NCI-H82 treated with DMSO at 0.1 percent for 48 hours (cell line): ENCODE measurements around the gene GOLGA3.
"Not testable (repeated sequence)": the region's sequence is repeated elsewhere in the genome, so short reads cannot be mapped to it uniquely, and the experiment has no call there.

Source experiments
- DNase-seq: peaks from one replicate; lab custom pipeline; 2025; ENCODE audit not compliant: unreplicated experiment; lab: John Stamatoyannopoulos, UW

GOLGA3 gene, protein sequence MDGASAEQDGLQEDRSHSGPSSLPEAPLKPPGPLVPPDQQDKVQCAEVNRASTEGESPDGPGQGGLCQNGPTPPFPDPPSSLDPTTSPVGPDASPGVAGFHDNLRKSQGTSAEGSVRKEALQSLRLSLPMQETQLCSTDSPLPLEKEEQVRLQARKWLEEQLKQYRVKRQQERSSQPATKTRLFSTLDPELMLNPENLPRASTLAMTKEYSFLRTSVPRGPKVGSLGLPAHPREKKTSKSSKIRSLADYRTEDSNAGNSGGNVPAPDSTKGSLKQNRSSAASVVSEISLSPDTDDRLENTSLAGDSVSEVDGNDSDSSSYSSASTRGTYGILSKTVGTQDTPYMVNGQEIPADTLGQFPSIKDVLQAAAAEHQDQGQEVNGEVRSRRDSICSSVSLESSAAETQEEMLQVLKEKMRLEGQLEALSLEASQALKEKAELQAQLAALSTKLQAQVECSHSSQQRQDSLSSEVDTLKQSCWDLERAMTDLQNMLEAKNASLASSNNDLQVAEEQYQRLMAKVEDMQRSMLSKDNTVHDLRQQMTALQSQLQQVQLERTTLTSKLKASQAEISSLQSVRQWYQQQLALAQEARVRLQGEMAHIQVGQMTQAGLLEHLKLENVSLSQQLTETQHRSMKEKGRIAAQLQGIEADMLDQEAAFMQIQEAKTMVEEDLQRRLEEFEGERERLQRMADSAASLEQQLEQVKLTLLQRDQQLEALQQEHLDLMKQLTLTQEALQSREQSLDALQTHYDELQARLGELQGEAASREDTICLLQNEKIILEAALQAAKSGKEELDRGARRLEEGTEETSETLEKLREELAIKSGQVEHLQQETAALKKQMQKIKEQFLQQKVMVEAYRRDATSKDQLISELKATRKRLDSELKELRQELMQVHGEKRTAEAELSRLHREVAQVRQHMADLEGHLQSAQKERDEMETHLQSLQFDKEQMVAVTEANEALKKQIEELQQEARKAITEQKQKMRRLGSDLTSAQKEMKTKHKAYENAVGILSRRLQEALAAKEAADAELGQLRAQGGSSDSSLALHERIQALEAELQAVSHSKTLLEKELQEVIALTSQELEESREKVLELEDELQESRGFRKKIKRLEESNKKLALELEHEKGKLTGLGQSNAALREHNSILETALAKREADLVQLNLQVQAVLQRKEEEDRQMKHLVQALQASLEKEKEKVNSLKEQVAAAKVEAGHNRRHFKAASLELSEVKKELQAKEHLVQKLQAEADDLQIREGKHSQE (N-terminal part only)

DNA sequence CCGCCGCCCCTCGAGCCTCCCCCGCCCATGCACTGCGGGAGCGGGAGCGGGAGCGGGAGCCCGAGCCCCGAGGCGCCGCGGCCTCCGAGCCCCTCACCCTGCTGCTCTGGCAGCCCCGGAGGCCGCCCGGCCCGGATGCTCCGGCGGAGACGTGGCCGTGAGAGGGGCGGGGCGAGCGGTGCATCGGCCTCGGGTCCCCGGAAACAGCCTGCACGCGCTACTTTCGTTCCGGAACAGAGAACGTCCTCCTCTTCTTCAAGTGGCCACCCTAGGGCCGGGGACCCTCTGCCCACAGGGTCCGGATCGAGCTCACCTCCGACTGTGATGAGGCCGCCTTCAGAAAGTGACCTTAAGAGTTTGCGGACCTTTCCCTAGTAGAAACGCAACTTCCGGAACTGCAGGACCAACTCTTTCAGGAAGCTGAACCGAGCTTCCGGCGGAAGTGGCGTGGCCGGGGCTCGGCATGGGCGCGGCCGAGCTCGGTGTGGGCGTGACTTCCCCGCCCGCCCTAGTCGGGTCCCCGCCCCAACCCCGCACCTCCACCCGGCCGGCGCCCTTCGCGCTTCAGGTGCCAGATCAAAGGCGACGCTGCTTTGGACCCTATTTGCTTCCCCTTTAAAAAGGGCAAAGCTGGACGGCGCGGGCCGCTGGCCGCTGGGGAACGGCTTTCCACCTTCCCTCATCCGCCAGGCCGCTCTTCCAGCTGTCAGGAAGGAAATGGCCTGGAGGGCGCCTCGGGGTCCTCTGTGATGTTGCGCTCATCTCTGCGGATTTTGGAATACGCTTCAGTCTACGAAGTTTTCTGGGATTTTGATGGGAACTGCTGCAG, at the start of gene GOLGA3:
Gene GOLGA3 (minus strand): TSS at position 164 of the 829 bp plus-strand sequence. CDS start 6,741 bp downstream, outside the sequence.
- DNase-seq, result peak; percentile 70

DNA sequence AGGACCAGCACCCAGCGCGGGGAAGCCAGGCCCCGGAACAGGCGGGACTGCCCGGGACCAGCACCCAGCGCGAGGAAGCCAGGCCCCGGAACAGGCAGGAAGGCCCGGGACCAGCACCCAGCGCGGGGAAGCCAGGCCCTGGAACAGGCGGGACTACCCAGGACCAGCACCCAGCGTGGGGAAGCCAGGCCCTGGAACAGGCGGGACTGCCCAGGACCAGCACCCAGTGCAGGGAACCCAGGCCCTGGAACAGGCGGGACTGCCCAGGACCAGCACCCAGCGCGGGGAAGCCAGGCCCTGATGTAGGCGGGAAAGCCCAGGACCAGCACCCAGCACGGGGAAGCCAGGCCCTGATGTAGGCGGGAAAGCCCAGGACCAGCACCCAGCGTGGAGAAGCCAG, 46.0 kb upstream of the GOLGA3 start:
- DNase-seq, result not testable (repeated sequence)

DNA sequence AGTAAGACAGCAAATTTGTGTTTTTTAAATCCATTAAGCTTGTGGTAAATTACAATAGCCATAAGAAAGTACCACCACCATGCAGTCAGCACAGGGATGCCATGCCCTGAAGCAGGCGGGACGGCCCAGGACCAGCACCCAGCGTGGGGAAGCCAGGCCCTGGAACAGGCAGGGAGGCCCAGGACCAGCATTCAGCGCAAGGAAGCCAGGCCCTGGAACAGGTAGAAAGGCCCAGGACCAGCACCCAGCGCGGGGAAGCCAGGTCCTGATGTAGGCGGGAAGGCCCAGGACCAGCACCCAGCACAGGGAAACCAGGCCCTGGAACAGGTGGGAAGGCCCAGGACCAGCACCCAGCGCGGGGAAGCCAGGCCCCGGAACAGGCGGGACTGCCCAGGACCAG, 45.5 kb upstream of the GOLGA3 start:
- DNase-seq, result no peak

GRCh38 chr12:132873724-132874123, 45.1 kb upstream of the GOLGA3 start:
- DNase-seq, result no peak

- no peak for DNase-seq
These were observed 44.3 kb upstream of the GOLGA3 start for GRCh38 chr12:132872975-132873421.

DNA sequence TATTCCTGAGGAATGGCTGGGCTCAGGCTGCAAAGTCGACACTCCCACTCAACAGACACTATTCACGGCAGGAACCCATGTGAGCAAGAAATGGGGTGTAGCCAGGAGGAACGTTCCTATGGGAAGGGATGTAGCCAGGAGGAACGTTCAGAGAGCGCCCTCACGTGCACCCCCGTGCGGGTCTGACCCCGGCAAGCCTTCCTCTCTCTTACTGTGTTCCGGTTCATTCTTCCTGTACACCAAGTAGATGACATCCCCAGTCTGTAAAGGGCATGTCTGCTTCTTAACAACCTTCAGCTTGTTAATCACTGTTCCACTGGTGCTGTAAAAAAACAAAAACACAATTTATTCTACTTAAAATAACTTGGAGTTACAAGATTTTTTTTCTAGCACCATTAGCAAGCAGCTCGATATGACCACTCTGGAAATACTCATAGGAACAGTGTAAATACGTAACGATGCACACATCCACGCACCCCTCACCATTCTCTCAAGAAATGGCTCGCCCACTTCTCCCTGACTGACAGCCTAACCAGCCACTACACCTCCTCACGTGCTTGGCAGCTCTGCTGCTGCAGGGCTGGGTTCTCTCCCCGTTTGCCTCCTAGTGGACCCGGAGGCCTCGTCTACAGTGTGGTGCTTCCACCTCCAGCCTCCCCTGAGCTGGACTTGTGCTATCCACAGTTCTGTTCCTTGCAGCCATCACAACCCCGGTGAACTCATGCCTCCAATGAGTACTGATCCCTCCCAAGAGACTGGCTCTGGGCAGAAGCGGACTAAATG, 43.6 kb upstream of the GOLGA3 start:
- no peak for DNase-seq

- DNase-seq, result no peak
These were observed 40.9 kb upstream of the GOLGA3 start for GRCh38 chr12:132869551-132869950.

GRCh38 chr12:132866251-132866828, 37.7 kb upstream of the GOLGA3 start:
- no peak for DNase-seq

DNA sequence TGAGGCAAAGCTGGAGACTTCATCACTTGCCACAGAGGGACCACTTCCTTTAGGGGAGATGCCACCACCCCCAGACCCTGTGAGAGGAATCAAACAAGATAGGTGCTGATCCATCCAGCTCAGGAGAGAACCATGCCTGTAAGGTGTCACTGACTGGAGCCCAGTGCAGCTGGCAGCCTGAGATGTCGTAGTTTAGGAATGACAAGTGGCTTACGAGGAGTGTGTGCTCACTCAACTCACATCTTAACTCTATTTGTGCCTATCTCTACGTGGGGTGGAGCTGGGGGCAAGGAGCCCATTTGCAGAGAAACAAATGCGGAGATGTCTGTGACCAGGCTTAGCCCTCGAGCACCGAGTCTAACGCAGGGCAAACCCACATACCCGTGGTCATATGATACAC, 32.9 kb upstream of the GOLGA3 start:
- DNase-seq, result no peak

- no peak for DNase-seq
These were observed 30.1 kb upstream of the GOLGA3 start for GRCh38 chr12:132858718-132859266.

- DNase-seq, result not testable (repeated sequence)
These were observed 28.4 kb upstream of the GOLGA3 start for GRCh38 chr12:132857019-132857418.

DNA sequence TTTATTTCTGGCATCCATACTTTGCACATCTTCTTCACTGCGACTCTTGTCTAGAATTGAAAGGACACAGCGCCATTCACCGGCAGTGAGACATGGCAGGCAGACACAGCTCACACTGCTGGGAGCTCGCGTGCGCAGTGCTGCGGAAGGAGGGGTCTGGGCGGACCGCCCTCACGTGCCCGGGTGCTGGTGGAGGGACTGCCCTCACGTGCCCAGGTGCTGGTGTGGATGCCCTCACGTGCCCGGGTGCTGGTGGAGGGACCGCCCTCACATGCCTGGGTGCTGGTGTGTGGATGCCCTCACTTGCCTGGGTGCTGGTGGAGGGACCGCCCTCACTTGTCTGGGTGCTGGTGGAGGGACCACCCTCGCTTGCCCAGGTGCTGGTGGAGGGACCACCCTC, 27.9 kb upstream of the GOLGA3 start:
- no peak for DNase-seq

GRCh38 chr12:132855211-132855610, 26.5 kb upstream of the GOLGA3 start:
- DNase-seq, result not testable (repeated sequence)

DNA sequence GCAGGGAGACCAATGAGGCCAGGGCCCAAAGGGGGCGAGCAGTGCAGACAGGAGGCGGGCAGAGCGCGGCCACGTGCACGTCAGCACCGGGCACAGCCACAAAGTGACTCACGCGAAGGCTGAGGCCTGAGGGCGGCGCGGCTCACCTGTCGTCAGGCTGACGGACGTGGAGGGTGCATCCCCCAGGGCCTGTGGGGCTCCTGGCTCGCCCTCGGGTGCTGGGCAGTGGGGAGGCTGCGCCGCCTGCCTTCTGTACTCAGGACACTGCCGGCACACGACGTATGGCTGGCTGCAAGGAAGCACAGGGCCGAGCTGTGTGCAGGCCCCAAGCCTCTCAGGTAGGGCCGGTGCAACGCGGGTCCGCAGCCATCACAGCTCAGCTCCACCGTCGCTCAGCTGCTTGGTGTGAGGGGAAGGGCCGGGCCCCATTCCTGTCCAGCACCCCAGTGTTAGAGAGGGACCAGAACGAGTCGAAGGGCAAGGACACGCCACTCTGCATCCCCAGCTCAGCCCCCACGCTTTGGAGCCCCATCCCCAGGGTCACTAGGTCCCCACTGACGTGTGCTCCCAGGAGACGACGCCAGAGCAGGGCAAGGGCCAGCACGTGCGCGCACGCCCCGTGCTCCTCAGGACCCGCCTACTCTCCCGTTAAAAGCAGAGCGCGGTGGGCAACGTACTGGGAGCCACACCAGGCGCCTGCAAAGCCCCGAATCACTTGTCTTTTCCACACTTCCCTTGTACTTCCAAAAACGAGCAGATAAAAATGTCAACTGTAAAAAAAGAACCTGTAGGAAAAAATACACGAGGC, 24.8 kb upstream of the GOLGA3 start:
- no peak for DNase-seq

GRCh38 chr12:132852496-132852895, 23.8 kb upstream of the GOLGA3 start:
- no peak for DNase-seq

DNA sequence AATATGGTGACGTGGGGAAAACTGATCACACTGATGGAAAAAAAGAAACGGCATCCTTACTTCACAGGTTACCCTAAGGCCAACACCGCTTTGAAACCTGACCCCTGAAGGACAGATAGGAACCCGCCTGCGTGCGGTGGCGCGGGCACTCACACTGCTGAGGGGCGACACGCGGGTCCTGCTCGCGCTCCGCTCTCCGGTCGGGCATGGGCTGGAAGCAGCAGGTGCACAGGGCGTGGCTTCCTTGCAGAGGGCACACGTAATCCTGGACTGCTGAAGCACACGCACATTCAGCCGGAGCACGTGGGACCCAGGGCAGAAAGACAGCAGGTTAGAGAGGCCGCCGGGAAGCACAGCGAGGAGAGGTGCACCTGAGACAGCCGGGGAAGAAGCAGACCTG, 22.8 kb upstream of the GOLGA3 start:
- no peak for DNase-seq

DNA sequence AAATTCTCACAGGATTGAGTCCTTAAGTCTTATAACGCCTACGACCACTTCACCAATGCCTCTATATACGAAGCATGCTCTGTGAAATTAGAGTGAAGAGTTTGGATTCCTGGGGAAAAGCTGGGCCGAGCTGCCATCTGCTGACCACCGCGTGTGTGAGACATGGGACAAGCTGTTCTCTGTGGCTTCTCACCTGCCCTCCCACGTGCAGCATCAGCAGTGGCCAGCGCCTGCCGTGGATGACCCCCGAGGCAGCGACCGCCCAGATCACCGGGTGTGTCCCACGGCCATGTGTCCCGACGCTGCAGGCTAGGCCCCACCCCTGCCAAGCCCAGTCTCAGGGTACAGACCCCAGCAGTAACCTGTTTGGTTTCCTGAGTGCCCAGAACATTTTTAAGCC, 21.6 kb upstream of the GOLGA3 start:
- no peak for DNase-seq

DNA sequence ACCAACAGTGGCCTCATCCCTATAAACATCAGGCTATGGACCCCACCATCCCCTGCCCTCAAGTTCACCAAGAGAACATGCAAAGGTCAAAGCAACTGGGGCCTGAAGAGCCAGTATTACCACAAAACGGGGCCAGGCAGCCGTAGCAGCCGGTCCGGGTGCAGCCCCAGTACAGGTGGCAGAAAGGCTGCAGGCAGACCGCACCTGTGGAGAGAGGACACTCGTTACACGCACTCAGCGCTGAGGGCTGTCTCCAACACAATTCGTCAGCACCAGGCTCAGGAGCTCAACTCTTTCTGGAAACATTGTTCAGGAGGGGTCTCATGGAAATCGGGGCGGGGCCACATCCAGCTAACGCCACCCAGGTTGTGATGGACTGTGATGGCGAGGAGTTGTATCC, 19.9 kb upstream of the GOLGA3 start:
- DNase-seq, result no peak
